ENCODE results near the gene IVL. TPM values are rescaled to one million over a fixed set of nuclear protein-coding genes. Genes with fewer than 3 reads are reported as not detected.

IVL gene
- total RNA-seq, 4 donors from 2014 or later = not detected

DNA sequence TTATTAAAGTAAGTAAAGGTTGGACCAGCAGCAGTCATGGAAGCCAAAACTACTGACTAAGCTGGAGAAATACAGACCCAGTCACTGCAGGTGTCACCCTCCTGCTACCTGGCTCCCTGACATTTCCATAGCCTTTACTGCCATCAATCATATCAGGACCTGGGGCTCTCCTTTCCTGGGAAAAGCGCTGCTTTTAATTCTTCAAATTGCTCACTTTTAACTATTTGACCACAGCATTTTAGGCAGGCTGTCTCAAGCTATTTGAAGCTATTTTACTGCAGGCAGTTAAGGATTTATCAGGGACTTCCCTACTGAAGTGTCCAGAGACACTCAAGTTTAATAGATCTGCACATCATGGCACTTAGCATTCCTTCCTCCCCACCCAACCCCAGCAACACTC, 4.1 kb downstream of the IVL start:
- Histone ChIP-seq H3K9me3 (no peaks in the 10 kb centered on the region), H3K36me3 (no peaks in the 10 kb centered on the region), H3K4me3 (no peak overlapping the region), H3K27me3 (no peaks in the 10 kb centered on the region), H3K4me1 (no peaks in the 10 kb centered on the region), H3K27ac (no peak overlapping the region)
- in situ Hi-C loops (cut with MboI; ENCODE audit: low pct_ligation_motif_present in 1 of 4, low pct_unique_long_range_greater_than_20kb in 1 of 4, low sequenced_read_pairs in 3 of 4) = no loop called here
- WGBS, 2 donors (ENCODE audit: low coverage in 1 of 2) = 40 to 58% methylated on average over 1 of the region's 1 CpG
- intact Hi-C loops (cut with DNase I; ENCODE audit: low total_unique reads) = no loop called here
- DNase-seq = no peak
- no peak for TF ChIP-seq EP300 (IDR thresholded peaks at IDR 0.05; ENCODE audit: low read depth)
- no peak for TF ChIP-seq POLR2AphosphoS5 (IDR thresholded peaks at IDR 0.05)
- no peak for TF ChIP-seq POLR2A (IDR thresholded peaks at IDR 0.05)
- TF ChIP-seq, protein P1, sequence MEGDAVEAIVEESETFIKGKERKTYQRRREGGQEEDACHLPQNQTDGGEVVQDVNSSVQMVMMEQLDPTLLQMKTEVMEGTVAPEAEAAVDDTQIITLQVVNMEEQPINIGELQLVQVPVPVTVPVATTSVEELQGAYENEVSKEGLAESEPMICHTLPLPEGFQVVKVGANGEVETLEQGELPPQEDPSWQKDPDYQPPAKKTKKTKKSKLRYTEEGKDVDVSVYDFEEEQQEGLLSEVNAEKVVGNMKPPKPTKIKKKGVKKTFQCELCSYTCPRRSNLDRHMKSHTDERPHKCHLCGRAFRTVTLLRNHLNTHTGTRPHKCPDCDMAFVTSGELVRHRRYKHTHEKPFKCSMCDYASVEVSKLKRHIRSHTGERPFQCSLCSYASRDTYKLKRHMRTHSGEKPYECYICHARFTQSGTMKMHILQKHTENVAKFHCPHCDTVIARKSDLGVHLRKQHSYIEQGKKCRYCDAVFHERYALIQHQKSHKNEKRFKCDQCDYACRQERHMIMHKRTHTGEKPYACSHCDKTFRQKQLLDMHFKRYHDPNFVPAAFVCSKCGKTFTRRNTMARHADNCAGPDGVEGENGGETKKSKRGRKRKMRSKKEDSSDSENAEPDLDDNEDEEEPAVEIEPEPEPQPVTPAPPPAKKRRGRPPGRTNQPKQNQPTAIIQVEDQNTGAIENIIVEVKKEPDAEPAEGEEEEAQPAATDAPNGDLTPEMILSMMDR (IDR thresholded peaks at IDR 0.05) = no peak

DNA sequence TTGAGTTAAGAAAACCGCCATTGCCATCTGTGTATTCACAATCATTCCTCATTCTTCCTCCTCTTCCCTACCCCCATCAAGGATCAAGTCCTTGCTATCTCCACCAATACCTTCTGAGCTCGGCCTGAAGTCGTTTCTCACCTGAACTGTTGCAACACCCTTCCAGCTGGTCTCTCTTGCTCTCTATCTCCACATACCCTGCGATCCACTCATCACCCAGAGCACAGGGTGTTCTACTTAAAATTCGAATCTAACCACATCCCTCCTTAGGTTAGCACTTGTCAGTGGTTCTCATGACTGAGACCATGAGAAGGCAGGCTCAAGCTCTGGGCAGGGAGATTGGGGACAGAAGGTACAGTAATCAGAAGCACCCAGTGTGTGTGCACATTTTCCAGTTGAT, 4.6 kb downstream of the IVL start:
- no peaks in the 10 kb centered on the region for H3K27me3 ChIP-seq
- no peak overlapping the region for H3K27ac ChIP-seq
- intact Hi-C loops (cut with DNase I; ENCODE audit: low total_unique reads) = no loop called here
- H3K4me1 ChIP-seq = no peaks in the 10 kb centered on the region
- no peak overlapping the region for H3K4me3 ChIP-seq
- WGBS, 2 donors (ENCODE audit: low coverage in 1 of 2) = 58 to 60% methylated on average over 3 to 5 of the region's 5 CpGs
- TF ChIP-seq POLR2A (IDR thresholded peaks at IDR 0.05) (no peak), POLR2AphosphoS5 (IDR thresholded peaks at IDR 0.05) (no peak), EP300 (IDR thresholded peaks at IDR 0.05; ENCODE audit: low read depth) (no peak)
- TF ChIP-seq, protein P1 (IDR thresholded peaks at IDR 0.05) = no peak
- no peaks in the 10 kb centered on the region for H3K9me3 ChIP-seq
- in situ Hi-C loops (cut with MboI; ENCODE audit: low pct_ligation_motif_present in 1 of 4, low pct_unique_long_range_greater_than_20kb in 1 of 4, low sequenced_read_pairs in 3 of 4) = no loop called here
- no peaks in the 10 kb centered on the region for H3K36me3 ChIP-seq
- no peak for DNase-seq

DNA sequence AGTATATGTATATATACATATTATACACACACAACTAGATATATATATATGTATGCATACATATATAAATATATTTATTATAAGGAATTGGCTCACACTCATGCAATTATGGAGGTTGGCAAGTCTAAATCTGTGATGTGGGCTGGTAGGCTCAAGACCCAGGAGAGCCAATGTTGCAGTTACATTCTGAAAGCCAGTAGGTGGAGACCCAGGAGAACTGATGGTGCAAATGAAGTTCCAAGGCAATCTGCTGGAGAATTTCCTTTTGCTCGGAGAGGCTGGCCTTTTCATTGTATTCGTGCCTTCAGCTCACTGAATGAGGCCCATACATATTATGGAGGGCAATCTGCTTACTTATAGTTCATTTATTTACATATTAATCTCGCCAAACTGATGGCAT, 9.4 kb downstream of the IVL start:
- WGBS, 2 donors (ENCODE audit: low coverage in 1 of 2) = 0 to 23% methylated on average over 1 to 3 of the region's 3 CpGs
- Histone ChIP-seq H3K27ac (no peak overlapping the region), H3K36me3 (no peaks in the 10 kb centered on the region), H3K4me3 (no peak overlapping the region), H3K4me1 (no peaks in the 10 kb centered on the region), H3K9me3 (no peaks in the 10 kb centered on the region), H3K27me3 (no peaks in the 10 kb centered on the region)
- intact Hi-C loops (cut with DNase I; ENCODE audit: low total_unique reads) (no loop called here), in situ Hi-C loops (cut with MboI; ENCODE audit: low pct_ligation_motif_present in 1 of 4, low pct_unique_long_range_greater_than_20kb in 1 of 4, low sequenced_read_pairs in 3 of 4) (no loop called here)
- no peak for TF ChIP-seq POLR2A (IDR thresholded peaks at IDR 0.05)
- TF ChIP-seq, protein P1 (IDR thresholded peaks at IDR 0.05) = no peak
- TF ChIP-seq EP300 (IDR thresholded peaks at IDR 0.05; ENCODE audit: low read depth) = no peak
- TF ChIP-seq POLR2AphosphoS5 (IDR thresholded peaks at IDR 0.05) = no peak
- no peak for DNase-seq

DNA sequence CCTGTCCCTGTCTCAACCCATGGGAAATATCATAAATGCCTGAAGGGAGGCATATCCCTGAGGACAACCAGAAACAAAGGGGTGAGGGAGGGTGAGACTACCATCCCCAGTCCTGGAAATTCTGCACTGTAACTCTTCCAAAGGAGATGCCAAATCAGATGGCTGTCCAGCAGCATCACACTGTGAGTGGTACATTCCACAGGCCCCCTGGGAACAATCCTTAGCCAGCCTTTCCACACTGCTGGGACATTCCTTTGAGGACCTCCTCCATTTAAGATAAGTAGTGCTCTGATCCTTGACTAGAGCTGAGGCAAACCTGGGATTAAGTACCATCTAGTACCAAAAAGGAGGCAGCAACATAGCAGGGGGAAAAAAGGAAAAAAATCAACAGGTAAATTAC, 10.7 kb downstream of the IVL start:
- in situ Hi-C loops (cut with MboI; ENCODE audit: low pct_ligation_motif_present in 1 of 4, low pct_unique_long_range_greater_than_20kb in 1 of 4, low sequenced_read_pairs in 3 of 4) (no loop called here), intact Hi-C loops (cut with DNase I; ENCODE audit: low total_unique reads) (no loop called here)
- H3K4me3 ChIP-seq = no peak overlapping the region
- no peak overlapping the region for H3K27ac ChIP-seq
- TF ChIP-seq POLR2AphosphoS5 (IDR thresholded peaks at IDR 0.05) (no peak), POLR2A (IDR thresholded peaks at IDR 0.05) (no peak), EP300 (IDR thresholded peaks at IDR 0.05; ENCODE audit: low read depth) (no peak)
- TF ChIP-seq, protein P1 (IDR thresholded peaks at IDR 0.05) = no peak
- DNase-seq = no peak
- H3K4me1 ChIP-seq = no peaks in the 10 kb centered on the region
- no peaks in the 10 kb centered on the region for H3K27me3 ChIP-seq
- H3K36me3 ChIP-seq = no peaks in the 10 kb centered on the region
- no peaks in the 10 kb centered on the region for H3K9me3 ChIP-seq
